ENCODE data around the gene DSC3. TPM values are rescaled to one million over a fixed set of nuclear protein-coding genes. Genes with fewer than 3 reads are reported as not detected.
A peak's percentile ranks its signal among the peaks of the same experiment; 100 is the strongest.

The DSC3 gene
- polyA plus RNA-seq (ENCODE audit: insufficient read length), result 2.5 TPM
- long read RNA-seq, donor 1, result 0 reads
- long read RNA-seq, donor 2, result 0 reads
- long read RNA-seq, donor 3, partial matches to known transcripts, result 0 of 1 reads
- long read RNA-seq, donor 3, other reads (novel, unspliced or antisense), result 0 of 1 reads
- long read RNA-seq, donor 4, result 0 reads
- long read RNA-seq, donor 5, result 0 reads
- long read RNA-seq, donor 6, full-length matches to known transcripts, result 1 of 1 reads
- long read RNA-seq, donor 6, partial matches to known transcripts, result 0 of 1 reads
- long read RNA-seq, donor 6, other reads (novel, unspliced or antisense), result 0 of 1 reads
- long read RNA-seq, donor 7, result 0 reads
- long read RNA-seq, donor 8, result 0 reads

DNA sequence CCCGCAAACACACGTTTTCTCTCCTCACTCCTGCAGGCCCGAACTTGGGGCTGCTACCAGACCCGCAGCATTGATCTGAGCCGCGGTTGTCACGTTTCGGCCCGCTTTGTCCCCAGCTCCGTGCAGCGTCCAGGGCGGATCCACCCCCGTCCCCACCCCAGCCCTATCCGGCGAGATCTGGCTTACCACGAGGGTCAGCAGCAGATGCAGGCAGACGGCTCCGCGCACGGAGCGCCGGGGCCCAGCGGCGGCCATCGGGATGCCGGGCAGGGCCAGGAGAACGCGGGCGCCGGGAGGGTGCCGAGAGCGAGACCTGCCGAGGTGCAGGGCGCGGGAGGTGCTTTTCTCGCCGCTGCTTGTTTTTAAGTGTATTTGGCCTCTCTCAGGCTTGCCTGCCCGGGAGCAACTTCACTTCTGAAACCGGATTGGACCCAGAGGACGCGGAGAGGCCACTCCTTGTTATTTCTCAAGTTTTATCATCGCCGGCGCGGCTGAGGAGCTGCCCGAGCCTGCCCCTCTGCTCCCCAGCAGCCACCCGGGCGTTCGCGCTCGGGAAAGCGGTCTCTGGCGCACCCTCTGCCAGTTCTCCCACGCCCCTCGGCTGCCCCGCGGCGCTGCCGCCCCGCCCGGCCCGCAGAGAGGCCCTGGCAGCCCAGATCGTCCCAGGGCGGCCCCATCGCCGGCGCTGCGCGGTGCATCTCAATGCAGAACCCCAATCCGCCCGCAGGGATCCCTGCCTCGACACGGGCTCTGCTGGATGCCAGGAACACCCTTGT, at the start of gene DSC3:
TSS of gene DSC3 (minus strand) at position 337 of the 776 bp plus-strand sequence. CDS start at position 255, 82 bp downstream.
- DNase-seq, result peak; percentile 51

GRCh38 chr18:31091350-31091749, 48.8 kb upstream of the DSC3 start:
- no peak for DNase-seq

DNA sequence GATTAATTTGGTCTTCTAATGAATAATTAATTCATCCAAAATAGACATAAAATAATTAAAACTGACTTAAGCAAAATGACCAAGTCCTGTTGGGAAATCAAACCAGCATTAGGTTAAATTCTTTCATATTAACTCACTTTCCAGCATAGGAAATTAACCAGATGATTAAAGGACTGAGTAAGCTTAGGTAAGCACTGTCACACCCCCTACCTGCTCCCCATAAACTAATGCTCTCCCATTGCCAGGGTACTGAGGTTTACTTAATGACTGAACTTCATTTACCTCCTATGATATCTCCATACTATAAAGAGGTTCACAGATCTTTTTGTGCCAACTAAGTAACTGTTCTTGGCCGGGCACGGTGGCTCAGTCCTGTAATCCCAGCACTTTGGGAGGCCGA, 46.0 kb upstream of the DSC3 start:
- DNase-seq, result no peak

GRCh38 chr18:31079973-31080372, 37.4 kb upstream of the DSC3 start:
- DNase-seq, result no peak

DNA sequence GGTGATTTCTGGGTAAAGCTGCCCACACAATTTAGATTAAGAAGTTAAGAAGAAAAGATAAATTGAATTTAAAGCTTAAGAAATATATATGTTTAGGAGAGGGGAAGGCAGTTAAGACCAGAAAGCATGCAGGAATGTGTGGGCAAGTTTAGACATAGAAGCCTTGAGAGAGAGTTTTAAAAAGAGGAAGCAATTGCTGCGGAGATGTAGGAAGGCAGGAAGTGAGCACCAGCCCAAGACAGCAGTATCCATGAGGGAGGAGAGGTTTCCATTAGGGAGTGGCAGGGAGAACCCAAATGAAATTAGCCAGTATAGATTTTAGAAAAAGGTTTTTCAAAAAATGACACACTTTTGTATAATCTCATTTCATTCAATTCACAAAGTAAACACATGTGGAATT, 35.3 kb upstream of the DSC3 start:
- DNase-seq, result no peak

DNA sequence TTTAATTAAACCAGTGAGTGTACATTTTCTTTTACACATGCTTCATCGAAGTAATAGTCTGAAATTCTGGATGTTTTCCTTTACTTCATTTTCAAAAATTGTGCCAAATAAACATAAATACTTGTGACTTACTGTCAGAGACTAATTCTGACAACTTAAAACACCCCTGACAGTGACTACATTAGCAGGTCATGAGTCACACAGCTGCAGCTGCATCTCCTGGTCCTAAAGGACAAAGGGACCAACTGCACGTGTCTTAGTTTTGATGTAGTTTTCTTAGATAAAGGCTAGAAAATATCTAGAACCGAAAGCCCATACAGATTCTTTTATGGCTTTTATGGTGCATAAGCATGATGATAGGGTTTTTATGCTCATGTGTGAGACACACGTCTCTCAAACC, 29.6 kb upstream of the DSC3 start:
- DNase-seq, result no peak

- DNase-seq, result no peak
These were observed 27.7 kb upstream of the DSC3 start for GRCh38 chr18:31070206-31070605.

- no peak for DNase-seq
These were observed 23.7 kb upstream of the DSC3 start for GRCh38 chr18:31066266-31066665.

GRCh38 chr18:31065036-31065773, 22.7 kb upstream of the DSC3 start:
- DNase-seq, result no peak

- no peak for DNase-seq
These were observed 21.6 kb upstream of the DSC3 start for GRCh38 chr18:31064130-31064529.

DNA sequence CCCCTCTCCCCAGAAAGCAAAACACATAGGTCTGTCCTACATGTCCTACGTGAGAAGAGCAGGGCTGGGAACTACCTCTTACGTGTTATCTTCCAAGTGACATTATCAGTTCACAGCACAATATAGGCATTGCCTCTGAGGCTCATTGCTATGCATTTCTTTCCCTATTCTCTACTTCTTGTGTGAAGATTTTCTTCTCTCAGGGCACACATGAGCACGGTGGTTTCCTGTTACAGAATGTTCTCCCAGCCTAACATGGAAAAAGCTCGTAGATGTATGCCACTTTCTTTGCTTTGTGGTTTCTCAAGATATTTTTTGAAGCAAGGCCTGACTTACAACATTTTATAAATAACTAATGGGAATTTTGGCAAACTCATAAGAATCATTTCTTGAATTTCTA, 19.4 kb upstream of the DSC3 start:
- DNase-seq, result no peak

- no peak for DNase-seq
These were observed 16.4 kb upstream of the DSC3 start for GRCh38 chr18:31058897-31059296.

- DNase-seq, result no peak
These were observed 15.4 kb upstream of the DSC3 start for GRCh38 chr18:31057917-31058316.

DNA sequence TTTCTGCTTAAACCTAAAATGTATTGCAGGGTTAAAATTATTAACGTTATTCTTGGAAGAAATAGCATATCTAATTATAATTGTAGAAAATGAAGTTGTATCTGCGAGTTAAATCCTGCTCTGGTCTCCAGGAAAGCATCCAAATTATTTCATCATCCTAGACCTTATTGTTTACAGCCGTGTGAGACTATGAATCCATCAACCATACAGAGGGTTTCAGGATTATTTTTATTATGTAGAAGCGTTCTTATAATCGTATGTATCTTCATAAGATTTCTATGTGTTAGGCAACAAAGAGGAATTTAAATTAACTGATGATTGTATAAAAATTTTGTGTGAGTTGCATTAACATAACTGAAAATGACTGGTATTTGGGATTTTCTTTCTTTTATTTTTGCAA, 14.5 kb upstream of the DSC3 start:
- no peak for DNase-seq

- DNase-seq, result no peak
These were observed 13.8 kb upstream of the DSC3 start for GRCh38 chr18:31056296-31056695.

DNA sequence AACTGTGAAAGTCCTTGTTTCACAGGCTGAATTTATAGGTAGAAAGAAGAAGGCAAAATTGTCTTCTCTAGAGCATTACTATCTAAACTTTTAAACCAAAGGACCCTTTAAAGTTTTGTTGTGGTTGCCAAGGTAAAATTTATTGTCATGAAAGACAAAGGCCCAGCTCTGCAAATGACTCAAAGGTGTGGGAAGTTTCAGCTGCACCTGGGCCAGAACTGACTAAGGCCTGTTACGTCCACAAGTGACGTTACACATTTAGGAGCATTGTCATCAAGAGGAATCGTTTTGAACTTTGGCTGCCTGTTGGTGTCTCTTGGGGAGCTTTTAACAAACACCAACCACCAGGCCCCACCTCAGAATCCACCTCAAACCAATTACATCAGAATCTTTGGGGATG, 8.1 kb upstream of the DSC3 start:
- no peak for DNase-seq

- no peak for DNase-seq
These were observed 6.6 kb upstream of the DSC3 start for GRCh38 chr18:31049189-31049588.

DNA sequence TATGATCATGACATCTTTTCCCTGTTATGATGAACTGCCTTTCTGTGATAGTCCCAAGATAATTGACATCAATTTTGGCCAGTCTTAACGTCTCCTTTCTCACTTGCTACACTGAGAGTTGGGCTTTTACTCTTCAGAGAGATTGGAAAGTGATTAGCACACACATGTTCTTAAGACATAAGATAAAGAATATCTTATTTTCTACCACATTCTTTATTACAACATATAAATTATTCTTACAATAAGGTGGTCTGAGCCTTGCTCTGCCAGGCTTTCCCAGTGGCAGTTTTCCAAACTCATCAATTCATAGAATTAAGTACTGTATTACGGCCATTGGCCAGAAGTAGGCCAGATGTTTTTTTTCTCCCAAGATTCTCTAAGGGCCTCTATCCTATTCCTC, 5.7 kb upstream of the DSC3 start:
- no peak for DNase-seq

DNA sequence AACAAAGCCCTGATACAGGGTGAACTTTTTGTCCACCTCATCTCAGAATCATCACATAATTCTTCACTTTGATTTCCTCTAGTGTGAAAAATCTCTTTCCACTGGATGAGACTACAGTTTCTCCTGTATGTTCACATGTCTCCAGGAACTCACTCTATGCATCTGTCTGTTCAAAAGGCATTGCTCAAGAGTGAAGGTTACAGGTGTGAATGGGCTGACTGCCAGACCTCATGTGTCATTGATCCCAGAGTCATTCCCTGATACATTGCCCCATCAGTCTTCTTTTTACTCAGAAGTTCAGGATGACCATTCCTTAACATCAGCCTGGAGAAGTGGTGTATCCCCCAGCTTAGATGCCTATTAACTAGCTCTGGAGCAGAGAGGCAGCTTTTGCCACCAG, 4.4 kb upstream of the DSC3 start:
- DNase-seq, result no peak

GRCh38 chr18:31045599-31045998, 3.1 kb upstream of the DSC3 start:
- no peak for DNase-seq

GRCh38 chr18:31044926-31045325, 2.4 kb upstream of the DSC3 start:
- no peak for DNase-seq

DNA sequence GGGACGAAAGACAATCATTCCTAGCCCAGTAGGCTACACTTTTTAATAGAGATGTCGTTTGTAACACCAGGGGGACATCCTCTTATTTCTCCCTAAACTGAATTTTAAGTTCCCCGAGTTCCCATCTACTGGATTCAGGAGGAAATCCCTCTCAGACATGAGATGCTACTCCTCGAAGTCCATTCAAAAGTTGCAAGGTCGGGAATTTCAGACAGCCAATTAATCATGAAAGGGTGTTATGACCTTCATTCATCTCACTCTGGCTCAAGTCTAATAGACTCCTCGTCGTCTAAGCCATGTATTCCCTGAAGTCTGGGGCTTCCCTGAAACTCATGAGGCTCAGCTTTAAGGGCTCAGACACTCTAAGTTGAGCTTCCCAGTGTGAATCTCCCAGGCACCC, 1.2 kb upstream of the DSC3 start:
- DNase-seq, result no peak

DNA sequence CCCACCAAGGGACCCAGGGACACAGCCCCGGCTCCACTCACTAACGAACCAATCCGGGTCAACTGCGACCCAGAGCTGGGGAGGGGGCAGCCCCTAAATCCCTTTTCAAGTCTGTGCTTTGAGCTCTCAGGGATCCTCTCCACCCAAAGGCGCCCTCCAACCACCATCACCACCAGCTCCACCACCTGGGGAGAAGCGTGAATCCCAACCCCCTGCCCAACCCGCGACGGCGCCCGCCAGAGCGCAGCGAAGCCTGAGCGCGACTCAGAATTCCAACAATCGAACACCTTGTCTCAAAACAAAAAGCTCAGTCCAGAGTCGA, 497 bp downstream of the DSC3 start:
- no peak for DNase-seq
